Activated naive CD4-positive, alpha-beta T cell treated with anti-CD3 and anti-CD28 coated beads for 36 hours (primary cell): ENCODE measurements around the gene SNX17. TPM values are rescaled to one million over a fixed set of nuclear protein-coding genes. Genes with fewer than 3 reads are reported as not detected.
"Not testable (repeated sequence)": the region's sequence is repeated elsewhere in the genome, so short reads cannot be mapped to it uniquely, and the experiment has no call there.

ENCODE experiments used
- CTCF ChIA-PET: fragments of 350-600 bp; sonication (Branson Sonifier 250); formaldehyde crosslinking; loops from one replicate; lab custom pipeline; 2021; ENCODE audit warnings: antibody characterized with exemption; lab: Charles Lee
- DNase-seq: peaks from one replicate; pipeline ENCODE4 v3.0.0-alpha.2; 2020
- H3K27ac Mint-ChIP-seq: one replicate; pipeline ENCODE4 v1.8.0; 2021; ENCODE audit warnings: mild to moderate bottlenecking, mixed read lengths
- H3K27me3 Mint-ChIP-seq: one replicate; pipeline ENCODE4 v1.8.0; 2021; ENCODE audit warnings: low read depth, mixed read lengths
- H3K36me3 Mint-ChIP-seq: one replicate; pipeline ENCODE4 v1.8.0; 2021; ENCODE audit warnings: low read depth, mixed read lengths
- H3K4me1 Mint-ChIP-seq: one replicate; pipeline ENCODE4 v1.8.0; 2021; ENCODE audit warnings: low read depth, mixed read lengths
- H3K4me3 Mint-ChIP-seq: one replicate; pipeline ENCODE4 v1.8.0; 2021; ENCODE audit warnings: mild to moderate bottlenecking, moderate library complexity, mixed read lengths
- H3K9me3 Mint-ChIP-seq: one replicate; pipeline ENCODE4 v1.8.0; 2021; ENCODE audit warnings: mixed read lengths
- intact Hi-C: fragments of 100-400 bp; cut with micrococcal nuclease; formaldehyde crosslinking; loops from one replicate; pipeline ENCODE4 v1.15.1; 2023
- total RNA-seq, 2 experiments: library from RNA; stranded (reverse); gene quantifications; one replicate each; pipeline ENCODE4 v1.2.3, GENCODE V29; 2021

Gene SNX17
- total RNA-seq, 2 experiments from 2014 or later: 68.5 to 75.5 TPM

DNA sequence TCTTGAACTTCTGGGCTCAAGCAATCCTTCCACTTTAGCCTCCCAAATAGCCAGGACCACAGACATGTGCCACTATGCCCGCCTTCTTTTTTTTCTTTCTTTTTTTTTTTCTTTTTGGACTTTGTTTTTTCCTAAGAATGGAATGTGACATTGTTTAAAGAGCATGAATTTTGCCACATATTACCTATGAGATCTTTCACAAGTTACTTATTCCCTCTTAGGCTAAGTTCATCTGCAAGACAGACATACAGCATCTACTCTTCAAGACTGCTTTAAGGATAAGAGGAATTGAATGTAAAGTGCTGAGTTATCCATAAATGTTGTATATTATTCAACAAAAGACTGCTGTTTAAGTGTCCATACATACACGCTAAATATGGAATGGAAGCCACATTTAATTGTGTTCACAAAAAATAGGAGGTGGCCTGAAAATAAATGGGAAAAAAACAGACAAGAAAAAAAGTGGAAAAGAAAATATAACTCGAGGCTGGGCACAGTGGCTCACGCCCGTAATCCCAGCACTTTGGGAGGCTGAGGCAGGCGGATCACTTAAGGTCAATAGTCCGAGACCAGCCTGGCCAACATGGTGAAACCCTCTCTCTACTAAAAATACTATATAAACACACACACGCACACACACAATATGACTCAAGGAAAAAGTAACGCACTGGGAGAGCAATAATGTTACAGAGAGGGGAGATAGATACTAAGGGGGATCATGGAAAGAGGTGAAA, 42.2 kb downstream of the SNX17 start:
- Mint-ChIP-seq H3K4me3 (no peak overlapping the region), H3K27ac (no peak overlapping the region), H3K27me3 (no peaks in the 10 kb centered on the region), H3K9me3 (no peaks in the 10 kb centered on the region), H3K36me3 (peaks cover 2% of the 10 kb centered on the region), H3K4me1 (peaks cover 12% of the 10 kb centered on the region)
- intact Hi-C loops: no loop called here
- CTCF ChIA-PET: interaction anchor here (0.6 kb wide), 1 partner anchor 981 kb away, joined by 3 read pairs; no protein-coding TSS in a partner anchor
- no peak for DNase-seq

GRCh38 chr2:27416151-27416550, 45.7 kb downstream of the SNX17 start:
- Mint-ChIP-seq H3K36me3 (no peaks in the 10 kb centered on the region), H3K27me3 (no peaks in the 10 kb centered on the region), H3K4me1 (no peaks in the 10 kb centered on the region), H3K9me3 (no peaks in the 10 kb centered on the region), H3K4me3 (no peak overlapping the region), H3K27ac (no peak overlapping the region)
- intact Hi-C loops: no loop called here
- CTCF ChIA-PET: interaction anchor here (0.7 kb wide), 1 partner anchor 10 kb away, joined by 3 read pairs; no protein-coding TSS in a partner anchor
- no peak for DNase-seq

DNA sequence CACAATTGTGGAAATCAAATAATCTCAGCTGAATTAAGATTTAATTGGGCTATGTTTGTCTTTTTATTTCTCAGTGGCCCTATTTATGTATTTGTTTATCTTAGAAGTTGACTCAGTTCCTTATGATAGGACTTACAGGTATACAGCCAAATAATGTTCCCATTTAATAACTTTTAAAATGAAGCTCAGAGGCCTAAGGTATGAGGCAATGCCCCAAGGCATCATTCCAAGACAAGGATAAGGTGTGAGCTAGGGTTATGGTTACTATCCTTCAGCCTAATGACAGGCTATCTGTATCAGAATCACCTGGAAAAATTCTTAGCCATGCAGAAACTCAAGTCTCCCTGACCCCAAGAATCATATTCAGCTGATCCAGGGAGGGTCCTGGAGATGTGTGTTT, 50.6 kb downstream of the SNX17 start:
- no peaks in the 10 kb centered on the region for H3K9me3 Mint-ChIP-seq
- H3K36me3 Mint-ChIP-seq: no peaks in the 10 kb centered on the region
- H3K4me1 Mint-ChIP-seq: no peaks in the 10 kb centered on the region
- DNase-seq: no peak
- intact Hi-C loops: no loop called here
- no peak overlapping the region for H3K4me3 Mint-ChIP-seq
- CTCF ChIA-PET: interaction anchor here (1.3 kb wide), 1 partner anchor 10 kb away, joined by 3 read pairs; no protein-coding TSS in a partner anchor
- H3K27ac Mint-ChIP-seq: no peak overlapping the region
- H3K27me3 Mint-ChIP-seq: no peaks in the 10 kb centered on the region

DNA sequence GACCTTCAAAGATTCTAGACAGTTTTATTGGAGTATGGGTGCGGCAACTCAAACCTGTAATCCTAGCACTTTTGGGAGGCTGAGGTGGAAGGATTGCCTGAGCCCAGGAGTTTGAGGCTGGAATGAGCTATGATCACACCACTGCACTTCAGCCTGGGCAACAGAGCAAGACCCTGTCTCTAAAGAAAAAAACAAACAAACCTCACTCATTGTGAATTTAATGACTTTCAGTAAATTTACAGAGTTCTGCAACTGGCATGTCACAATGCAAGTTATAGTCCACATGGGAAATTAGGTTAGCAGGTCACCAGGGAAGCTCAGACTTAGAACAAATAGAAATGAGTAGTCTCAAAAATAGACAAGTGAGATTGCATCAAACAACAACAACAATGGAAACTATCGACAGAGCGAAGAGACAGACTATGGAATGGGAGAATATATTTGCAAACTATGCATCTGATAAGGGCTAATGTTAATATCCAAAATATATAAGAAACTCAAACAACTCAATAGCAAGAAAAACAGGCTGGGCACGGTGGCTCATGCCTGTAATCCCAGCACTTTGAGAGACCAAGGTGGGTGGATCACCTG, 51.3 kb downstream of the SNX17 start:
- CTCF ChIA-PET: interaction anchor here (1.3 kb wide), 1 partner anchor 9 kb away, joined by 3 read pairs; no protein-coding TSS in a partner anchor

DNA sequence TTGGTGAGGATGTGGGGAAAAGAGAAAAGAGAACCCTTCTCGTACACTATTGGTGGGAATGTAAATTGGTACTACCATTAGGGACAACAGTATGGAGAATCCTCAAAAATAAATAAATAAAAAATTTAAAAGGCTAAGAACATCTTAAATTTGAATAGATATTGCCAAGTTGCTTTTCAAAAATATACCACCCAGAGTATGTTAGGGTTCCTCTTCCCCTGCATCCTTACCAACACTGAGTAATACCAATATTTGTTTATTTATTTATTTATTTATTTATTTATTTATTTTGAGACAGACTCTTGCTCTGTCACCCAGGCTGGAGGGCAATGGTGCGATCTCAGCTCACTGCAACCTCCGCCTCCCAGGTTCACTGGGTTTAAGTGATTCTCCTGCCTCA, 52.5 kb downstream of the SNX17 start:
- Mint-ChIP-seq H3K36me3 (no peaks in the 10 kb centered on the region), H3K4me3 (no peak overlapping the region), H3K27me3 (no peaks in the 10 kb centered on the region), H3K9me3 (no peaks in the 10 kb centered on the region), H3K4me1 (peaks cover 7% of the 10 kb centered on the region), H3K27ac (no peak overlapping the region)
- intact Hi-C loops: no loop called here
- no peak for DNase-seq
- CTCF ChIA-PET: interaction anchor here (0.9 kb wide), 1 partner anchor 260 kb away, joined by 3 read pairs; no protein-coding TSS in a partner anchor

More for the DNA sequence above, 51.3 kb downstream of the SNX17 start:
- Mint-ChIP-seq H3K4me3 (no peak overlapping the region), H3K4me1 (no peaks in the 10 kb centered on the region), H3K9me3 (no peaks in the 10 kb centered on the region), H3K36me3 (no peaks in the 10 kb centered on the region), H3K27ac (no peak overlapping the region), H3K27me3 (no peaks in the 10 kb centered on the region)
- no peak for DNase-seq
- intact Hi-C loops: no loop called here

- H3K36me3 Mint-ChIP-seq, intact Hi-C loops, CTCF ChIA-PET: not testable (repeated sequence)
These were observed 54.6 kb downstream of the SNX17 start for GRCh38 chr2:27425039-27425438.

More at GRCh38 chr2:27425039-27425438, 54.6 kb downstream of the SNX17 start:
- not testable (repeated sequence) for H3K4me3 Mint-ChIP-seq, DNase-seq, H3K27ac Mint-ChIP-seq, H3K9me3 Mint-ChIP-seq, H3K4me1 Mint-ChIP-seq, H3K27me3 Mint-ChIP-seq

Other genes starting within 250 kb of the SNX17 start
- gene ABHD1, start 246.8 kb upstream of the SNX17 start, total RNA-seq: under 1 TPM; 0.17 to 0.19 TPM
- gene PREB, start 236.0 kb upstream of the SNX17 start, total RNA-seq: 10 to 100 TPM; 45.2 to 49.5 TPM
- not detected for gene PRR30, start 231.2 kb upstream of the SNX17 start, total RNA-seq
- gene TCF23, start 221.6 kb upstream of the SNX17 start, total RNA-seq: not detected
- gene ATRAID, start 158.6 kb upstream of the SNX17 start, total RNA-seq: 10 to 100 TPM; 80.5 to 80.8 TPM
- 10 to 100 TPM; 22.6 to 24.8 TPM for gene SLC5A6, start 158.3 kb upstream of the SNX17 start, total RNA-seq
- 100 to 1,000 TPM; 109 to 112 TPM for gene CAD, start 153.2 kb upstream of the SNX17 start, total RNA-seq
- under 1 TPM; 0.55 to 0.67 TPM for gene SLC30A3, start 107.6 kb upstream of the SNX17 start, total RNA-seq
- not detected for gene DNAJC5G, start 95.2 kb upstream of the SNX17 start, total RNA-seq
- gene TRIM54, start 88.2 kb upstream of the SNX17 start, total RNA-seq: not detected
- gene UCN, start 62.2 kb upstream of the SNX17 start, total RNA-seq: under 1 TPM; 0.45 to 0.89 TPM
- gene MPV17, start 47.5 kb upstream of the SNX17 start, total RNA-seq: 10 to 100 TPM; 80.2 to 82.3 TPM
- 10 to 100 TPM; 62.9 to 72.3 TPM for gene GTF3C2, start 13.9 kb upstream of the SNX17 start, total RNA-seq
- 10 to 100 TPM; 24.4 to 25.2 TPM for gene EIF2B4, start 278 bp upstream of the SNX17 start, total RNA-seq
- gene ZNF513, start 10.1 kb downstream of the SNX17 start, total RNA-seq: 1 to 10 TPM; 4.9 to 5.2 TPM
- gene PPM1G, start 39.0 kb downstream of the SNX17 start, total RNA-seq: 100 to 1,000 TPM in 1 of 2 experiments, 10 to 100 TPM in 1; 92.3 to 101 TPM
- 10 to 100 TPM; 60.0 to 63.3 TPM for gene NRBP1, start 58.0 kb downstream of the SNX17 start, total RNA-seq
- gene KRTCAP3, start 71.8 kb downstream of the SNX17 start, total RNA-seq: 1 to 10 TPM; 5.0 to 6.7 TPM
- 10 to 100 TPM in 1 of 2 experiments, 1 to 10 TPM in 1; 9.2 to 12.7 TPM for gene IFT172, start 119.1 kb downstream of the SNX17 start, total RNA-seq
- gene FNDC4, start 124.6 kb downstream of the SNX17 start, total RNA-seq: not detected
- gene GCKR, start 126.2 kb downstream of the SNX17 start, total RNA-seq: not detected
- 10 to 100 TPM; 34.7 to 35.8 TPM for gene ZNF512, start 212.4 kb downstream of the SNX17 start, total RNA-seq